Astrocyte of the spinal cord (primary cell): ENCODE data around the gene ACVR2B.

Source experiments
- DNase-seq: peaks from one replicate; pipeline ENCODE4 v3.0.0; 2011; ENCODE audit warnings: low read depth, low spot score
- H3K4me3 ChIP-seq: 2 replicates; pipeline ENCODE4 v1.5.1; 2011; ENCODE audit warnings: low read depth, mild to moderate bottlenecking, low read length, moderate library complexity
- in situ Hi-C: cut with HindIII; loops from 2 replicates; pipeline ENCODE4 v1.10.0; 2017; ENCODE audit warnings: low sequenced_read_pairs
- TF ChIP-seq, protein P1 (sequence below): IDR thresholded peaks from 2 replicates; pipeline ENCODE4 v1.5.1; 2012; ENCODE audit warnings: low read depth, mild to moderate bottlenecking, low read length, inconsistent platforms

ACVR2B gene

DNA sequence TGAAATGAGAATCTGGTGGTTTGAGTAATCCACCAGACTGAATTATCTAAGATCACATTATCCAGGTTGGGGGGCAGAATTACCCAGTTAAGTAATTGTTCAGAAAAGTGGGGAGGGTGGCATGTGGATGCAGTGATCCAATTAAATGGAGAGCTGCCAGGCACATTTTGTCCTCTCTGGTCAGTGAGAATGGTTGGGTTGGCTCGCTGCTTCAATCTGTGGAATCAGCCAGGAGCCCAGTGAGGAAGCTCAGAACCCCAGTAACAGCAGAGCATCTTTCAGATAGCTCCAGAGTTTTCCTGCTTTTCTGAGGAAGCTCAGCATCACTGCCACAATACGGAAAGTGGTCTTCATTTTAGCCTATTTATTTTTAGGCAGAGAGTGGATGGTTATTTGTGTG is 36.1 kb downstream of the ACVR2B start:
- DNase-seq, result no peak
- in situ Hi-C loops, result no loop called here
- no peak overlapping the region for H3K4me3 ChIP-seq
- TF ChIP-seq, protein P1, sequence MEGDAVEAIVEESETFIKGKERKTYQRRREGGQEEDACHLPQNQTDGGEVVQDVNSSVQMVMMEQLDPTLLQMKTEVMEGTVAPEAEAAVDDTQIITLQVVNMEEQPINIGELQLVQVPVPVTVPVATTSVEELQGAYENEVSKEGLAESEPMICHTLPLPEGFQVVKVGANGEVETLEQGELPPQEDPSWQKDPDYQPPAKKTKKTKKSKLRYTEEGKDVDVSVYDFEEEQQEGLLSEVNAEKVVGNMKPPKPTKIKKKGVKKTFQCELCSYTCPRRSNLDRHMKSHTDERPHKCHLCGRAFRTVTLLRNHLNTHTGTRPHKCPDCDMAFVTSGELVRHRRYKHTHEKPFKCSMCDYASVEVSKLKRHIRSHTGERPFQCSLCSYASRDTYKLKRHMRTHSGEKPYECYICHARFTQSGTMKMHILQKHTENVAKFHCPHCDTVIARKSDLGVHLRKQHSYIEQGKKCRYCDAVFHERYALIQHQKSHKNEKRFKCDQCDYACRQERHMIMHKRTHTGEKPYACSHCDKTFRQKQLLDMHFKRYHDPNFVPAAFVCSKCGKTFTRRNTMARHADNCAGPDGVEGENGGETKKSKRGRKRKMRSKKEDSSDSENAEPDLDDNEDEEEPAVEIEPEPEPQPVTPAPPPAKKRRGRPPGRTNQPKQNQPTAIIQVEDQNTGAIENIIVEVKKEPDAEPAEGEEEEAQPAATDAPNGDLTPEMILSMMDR, result no peak

- H3K4me3 ChIP-seq, result no peak overlapping the region
- in situ Hi-C loops, result no loop called here
- TF ChIP-seq, protein P1, result no peak
- no peak for DNase-seq
These were observed 36.8 kb downstream of the ACVR2B start for GRCh38 chr3:38490281-38491030.

- in situ Hi-C loops, result no loop called here
These were observed 37.5 kb downstream of the ACVR2B start for GRCh38 chr3:38491215-38491614.

DNA sequence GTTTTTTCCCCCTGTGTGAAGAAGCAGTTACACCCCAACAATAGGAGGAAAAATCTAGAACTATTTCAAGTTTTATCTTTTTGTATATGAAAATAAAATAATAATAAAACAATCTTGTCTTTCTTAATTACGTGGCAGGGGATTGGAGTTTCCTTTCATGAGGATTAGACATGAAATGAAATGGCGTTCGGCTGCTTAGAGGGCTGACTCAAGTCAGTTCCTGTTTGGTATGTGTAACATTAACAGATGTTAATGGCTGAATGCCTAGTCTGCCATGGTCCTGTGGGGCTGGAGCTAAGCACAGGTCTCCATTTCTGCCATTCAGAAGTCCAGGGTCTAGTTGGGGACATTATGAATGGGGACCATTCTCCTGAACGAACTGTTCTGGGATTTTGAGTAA is 39.3 kb downstream of the ACVR2B start:
- no peak overlapping the region for H3K4me3 ChIP-seq
- in situ Hi-C loops, result no loop called here
- TF ChIP-seq, protein P1, result no peak
- DNase-seq, result peak; percentile 27

More at GRCh38 chr3:38491215-38491614, 37.5 kb downstream of the ACVR2B start:
- DNase-seq, result no peak
- TF ChIP-seq, protein P1, result no peak
- no peak overlapping the region for H3K4me3 ChIP-seq

- peak; percentile 94 for DNase-seq
- TF ChIP-seq, protein P1, result peak; percentile 91
- in situ Hi-C loops, result no loop called here
- H3K4me3 ChIP-seq, result peak within 1 kb of the TSS; percentile 93
These were observed 42.6 kb downstream of the ACVR2B start, which contains the start of gene EXOG for GRCh38 chr3:38496131-38496910. EXOG (plus strand) TSS chr3:38496340; CDS start chr3:38496368, 28 bp downstream.

- H3K4me3 ChIP-seq, result peak overlapping the region; percentile 93
- in situ Hi-C loops, result no loop called here
- TF ChIP-seq, protein P1, result no peak
- DNase-seq, result no peak
These were observed 43.3 kb downstream of the ACVR2B start for GRCh38 chr3:38497031-38497430.
